K562 (cell line): ENCODE data around the gene USP16. TPM values are rescaled to one million over a fixed set of nuclear protein-coding genes. Genes with fewer than 3 reads are reported as not detected.

Experiments used
- BRF2 ChIP-seq: IDR thresholded peaks from 3 replicates; pipeline ENCODE4 v1.6.1; 2011; ENCODE audit warnings: borderline replicate concordance, mild to moderate bottlenecking; ENCODE audit not compliant: insufficient read length, insufficient read depth
- ETV5 ChIP-seq: sonication (generic); formaldehyde crosslinking; IDR thresholded peaks from 2 replicates; pipeline ENCODE4 v1.4.0; 2020; ENCODE audit warnings: low read depth, mild to moderate bottlenecking, missing genetic modification reagents
- EWSR1 ChIP-seq: fragments of 450-650 bp; IDR thresholded peaks from 2 replicates; pipeline ENCODE4 v1.6.1; 2018; ENCODE audit warnings: borderline replicate concordance, mild to moderate bottlenecking, low read depth, moderate library complexity; ENCODE audit not compliant: partially characterized antibody
- HOXB6 ChIP-seq: fragments of 250-450 bp; sonication (Bioruptor Pico); IDR thresholded peaks from 2 replicates; pipeline ENCODE4 v1.5.1; 2022; ENCODE audit warnings: mild to moderate bottlenecking, borderline replicate concordance
- IRF1 ChIP-seq: sonication (generic); formaldehyde crosslinking; IDR thresholded peaks from 2 replicates; pipeline ENCODE4 v1.8.0; 2022; ENCODE audit warnings: missing genetic modification reagents, mild to moderate bottlenecking, borderline replicate concordance
- KLF10 ChIP-seq: fragments of 250-450 bp; sonication (Bioruptor Pico); IDR thresholded peaks from 2 replicates; pipeline ENCODE4 v1.6.1; 2021; ENCODE audit warnings: matching md5 sums
- NR2C1 ChIP-seq, 2 experiments: fragments of 450-650 bp; IDR thresholded peaks; 2 replicates each; pipeline ENCODE4 v1.6.1; 2017; ENCODE audit warnings: mild to moderate bottlenecking in 2 of 2, antibody characterized with exemption in 1 of 2, inconsistent platforms in 1 of 2, missing compliant biosample characterization in 1 of 2, missing genetic modification characterization in 1 of 2
- PYGO2 ChIP-seq: fragments of 450-650 bp; IDR thresholded peaks from 2 replicates; pipeline ENCODE4 v1.6.1; 2016; ENCODE audit warnings: mild to moderate bottlenecking, missing genetic modification characterization, moderate library complexity, missing compliant biosample characterization
- TCF3 ChIP-seq: sonication (generic); formaldehyde crosslinking; IDR thresholded peaks from 2 replicates; pipeline ENCODE4 v1.4.0; 2020; ENCODE audit warnings: mild to moderate bottlenecking, missing genetic modification reagents
- TRIM25 ChIP-seq: fragments of 450-650 bp; IDR thresholded peaks from 2 replicates; pipeline ENCODE4 v1.7.0; 2016; ENCODE audit warnings: borderline replicate concordance
- UBTF ChIP-seq, 2 experiments: IDR thresholded peaks; 2 replicates each; pipeline ENCODE4 v1.6.1; 2012; ENCODE audit warnings: improper control_type of control experiment in 2 of 2, low read depth in 2 of 2, low read length in 2 of 2, borderline replicate concordance in 1 of 2
- ZBED1 ChIP-seq: IDR thresholded peaks from 2 replicates; pipeline ENCODE4 v1.6.1; 2014
- ZNF24 ChIP-seq: fragments of 450-650 bp; IDR thresholded peaks from 2 replicates; pipeline ENCODE4 v1.6.1; 2016
- ZNF280B ChIP-seq: fragments of 250-450 bp; sonication (Bioruptor Pico); IDR thresholded peaks from 2 replicates; pipeline ENCODE4 v1.5.1; 2021; ENCODE audit warnings: mild to moderate bottlenecking
- ZNF76 ChIP-seq: fragments of 250-450 bp; sonication (Bioruptor Pico); IDR thresholded peaks from 2 replicates; pipeline ENCODE4 v1.4.0; 2020; ENCODE audit warnings: mild to moderate bottlenecking, moderate library complexity, borderline replicate concordance
- polyA plus RNA-seq, 8 experiments: library from polyadenylated mRNA; depleted of rRNA in 4 of 8; stranded (reverse) in 5 of 8; unstranded in 3 of 8; fragments of >200 nt; fragmentation: Nextera tagmentation in 2 of 8; fragmentation: Illumina TruSeq in 1 of 8; extraction: Ambion mirVana in 2 of 8; extraction: Trizol in 1 of 8; gene quantifications; 2 replicates each; pipeline versions ENCODE4 v1.2.1 to v1.2.3, GENCODE V29; 2011 to 2014; ENCODE audit warnings: inconsistent platforms in 1 of 8, missing spikeins in 1 of 8
- total RNA-seq, 7 experiments: library from RNA; depleted of rRNA in 6 of 7; stranded (reverse); fragments of >200 nt in 6 of 7; fragmentation: Illumina TruSeq in 2 of 7; extraction: Trizol in 2 of 7; gene quantifications; 2 replicates each; pipeline versions ENCODE4 v1.2.1 to v1.2.3, GENCODE V29; 2011 to 2021; ENCODE audit warnings: low replicate concordance in 1 of 7

Gene USP16
- total and polyA plus RNA-seq, 9 of the 15 experiments (the other 6 are each of a cell fraction or from before 2014, with no cell fraction given): 38.4 to 90.9 (median 62.8) TPM

- no peak for TF ChIP-seq BRF2
- no peak for TF ChIP-seq KLF10
- no peak for TF ChIP-seq EWSR1
- TF ChIP-seq HOXB6 (CRISPR knock-in tag): no peak
- TF ChIP-seq UBTF (IDR thresholded peaks at IDR 0.05; ENCODE audit: borderline replicate concordance in 1 of 2, low read depth in 2 of 2, low read length in 2 of 2): peak in 1 of 2 experiments; percentile 89; a peak in 2 of 4 replicates
- TF ChIP-seq IRF1: no peak
- TF ChIP-seq ZNF24: peak; percentile 74; the same call in 1 of the 2 replicates
- TF ChIP-seq TCF3 (CRISPR knock-in tag): peak; percentile 49
- peak; percentile 99 for TF ChIP-seq NR2C1 (IDR thresholded peaks at IDR 0.05)
- TF ChIP-seq NR2C1 (tag; IDR thresholded peaks at IDR 0.05): peak; percentile 99
- no peak for TF ChIP-seq ZNF280B (CRISPR knock-in tag)
- TF ChIP-seq ZBED1: peak; percentile 60
- TF ChIP-seq ZNF76 (CRISPR knock-in tag): no peak
- TF ChIP-seq TRIM25: no peak
- 0 out of 2 replicates have a peak, but pooled peaks have one; percentile 16 for TF ChIP-seq PYGO2 (tag)
- peak; percentile 69; the same call in 1 of the 2 replicates for TF ChIP-seq ETV5 (CRISPR knock-in tag)
Measured at GRCh38 chr21:29002442-29003144, 21.9 kb upstream of the USP16 start (continued).
